OCI-LY1 (cell line): ENCODE measurements around the gene TNPO2.

Experiments
- CTCF ChIP-seq: fragments of 200-600 bp; sonication (generic), shearing (Covaris generic); IDR thresholded peaks from 2 replicates; pipeline ENCODE4 v1.5.1; 2017; ENCODE audit warnings: mild to moderate bottlenecking, antibody characterized with exemption, low read length, moderate library complexity, mixed read lengths
- EZH2 ChIP-seq: fragments of 200-600 bp; sonication (generic), shearing (Covaris generic); IDR thresholded peaks from 2 replicates; pipeline ENCODE4 v1.8.0; 2017; ENCODE audit warnings: borderline replicate concordance, mixed run types, mild to moderate bottlenecking, antibody characterized with exemption, low read length, moderate library complexity, mixed read lengths

GRCh38 chr19:12665281-12665573, 58.5 kb downstream of the TNPO2 start:
- TF ChIP-seq CTCF = no peak
- TF ChIP-seq EZH2 = no peak
